Measurements from ENCODE around the gene C1QL2. TPM values are rescaled to one million over a fixed set of nuclear protein-coding genes. Genes with fewer than 3 reads are reported as not detected.
A peak's percentile ranks its signal among the peaks of the same experiment; 100 is the strongest.

Gene C1QL2
- total RNA-seq (2014; rRNA removed; shearing (Covaris generic)): not detected in 2 replicates

GRCh38 chr2:119158563-119159347, at the start of gene C1QL2:
Gene C1QL2, minus strand, starts transcription at chr2:119158751. Its CDS starts 482 bp downstream, at chr2:119158269.
- DNase-seq (ENCODE audit: low read depth): no peak

- no peak for DNase-seq (ENCODE audit: low read depth)
These were observed 48.9 kb upstream of the C1QL2 start for GRCh38 chr2:119207447-119207846.

GRCh38 chr2:119206201-119206600, 47.6 kb upstream of the C1QL2 start:
- DNase-seq (ENCODE audit: low read depth): no peak

- no peak for DNase-seq (ENCODE audit: low read depth)
These were observed 46.6 kb upstream of the C1QL2 start for GRCh38 chr2:119205001-119205706.

GRCh38 chr2:119204525-119204924, 46.0 kb upstream of the C1QL2 start:
- no peak for DNase-seq (ENCODE audit: low read depth)

GRCh38 chr2:119202610-119203310, 44.2 kb upstream of the C1QL2 start:
- no peak for DNase-seq (ENCODE audit: low read depth)

- DNase-seq (ENCODE audit: low read depth): no peak
These were observed 43.3 kb upstream of the C1QL2 start for GRCh38 chr2:119201815-119202214.

GRCh38 chr2:119198240-119198840, 39.8 kb upstream of the C1QL2 start:
- peak; percentile 70 for DNase-seq (ENCODE audit: low read depth)

GRCh38 chr2:119197529-119198239, 39.1 kb upstream of the C1QL2 start:
- no peak for DNase-seq (ENCODE audit: low read depth)

GRCh38 chr2:119197126-119197405, 38.5 kb upstream of the C1QL2 start:
- no peak for DNase-seq (ENCODE audit: low read depth)

- DNase-seq (ENCODE audit: low read depth): peak; percentile 67
These were observed 38.0 kb upstream of the C1QL2 start for GRCh38 chr2:119196301-119197125.

GRCh38 chr2:119195887-119196286, 37.3 kb upstream of the C1QL2 start:
- no peak for DNase-seq (ENCODE audit: low read depth)

GRCh38 chr2:119195001-119195400, 36.5 kb upstream of the C1QL2 start:
- no peak for DNase-seq (ENCODE audit: low read depth)

GRCh38 chr2:119192893-119193292, 34.3 kb upstream of the C1QL2 start:
- no peak for DNase-seq (ENCODE audit: low read depth)

- no peak for DNase-seq (ENCODE audit: low read depth)
These were observed 32.0 kb upstream of the C1QL2 start for GRCh38 chr2:119190321-119191111.

- DNase-seq (ENCODE audit: low read depth): no peak
These were observed 26.0 kb upstream of the C1QL2 start for GRCh38 chr2:119184512-119184911.

GRCh38 chr2:119181791-119182445, 23.4 kb upstream of the C1QL2 start:
- no peak for DNase-seq (ENCODE audit: low read depth)

GRCh38 chr2:119181391-119181790, 22.8 kb upstream of the C1QL2 start:
- DNase-seq (ENCODE audit: low read depth): no peak

- DNase-seq (ENCODE audit: low read depth): no peak
These were observed 22.3 kb upstream of the C1QL2 start for GRCh38 chr2:119180892-119181291.

All from M059J (cell line).